ENCODE results near the gene SHTN1.

Gene SHTN1

GRCh38 chr10:117005026-117005526, at the start of gene SHTN1:
SHTN1 (minus strand) TSS chr10:117005187; CDS start chr10:117005079, 108 bp downstream.
- DNase-seq = peak; percentile 18

GRCh38 chr10:117053482-117053881, 48.5 kb upstream of the SHTN1 start:
- no peak for DNase-seq

- no peak for DNase-seq
Measured at GRCh38 chr10:117047947-117048346, 43.0 kb upstream of the SHTN1 start.

GRCh38 chr10:117016266-117016665, 11.3 kb upstream of the SHTN1 start:
- no peak for DNase-seq

GRCh38 chr10:117014835-117015234, 9.8 kb upstream of the SHTN1 start:
- no peak for DNase-seq

GRCh38 chr10:117007080-117007479, 2.1 kb upstream of the SHTN1 start:
- DNase-seq = no peak

- DNase-seq = no peak
Measured at GRCh38 chr10:117005527-117006055, 604 bp upstream of the SHTN1 start.

- peak; percentile 0 for DNase-seq
Measured at GRCh38 chr10:117004227-117005025, 561 bp downstream of the SHTN1 start.

GRCh38 chr10:117003336-117003735, 1.7 kb downstream of the SHTN1 start:
- no peak for DNase-seq

- DNase-seq = no peak
Measured at GRCh38 chr10:117002206-117002605, 2.8 kb downstream of the SHTN1 start.

GRCh38 chr10:117001144-117001543, 3.8 kb downstream of the SHTN1 start:
- DNase-seq = no peak

GRCh38 chr10:117000580-117000979, 4.4 kb downstream of the SHTN1 start:
- DNase-seq = no peak

GRCh38 chr10:116998172-116998571, 6.8 kb downstream of the SHTN1 start:
- DNase-seq = no peak

GRCh38 chr10:116997015-116997414, 8.0 kb downstream of the SHTN1 start:
- no peak for DNase-seq

GRCh38 chr10:116995648-116996047, 9.3 kb downstream of the SHTN1 start:
- no peak for DNase-seq

GRCh38 chr10:116994113-116994890, 10.7 kb downstream of the SHTN1 start:
- DNase-seq = no peak

GRCh38 chr10:116993610-116994009, 11.4 kb downstream of the SHTN1 start:
- no peak for DNase-seq

GRCh38 chr10:116992183-116992582, 12.8 kb downstream of the SHTN1 start:
- no peak for DNase-seq

GRCh38 chr10:116990276-116990800, 14.6 kb downstream of the SHTN1 start:
- DNase-seq = no peak

GRCh38 chr10:116989439-116989838, 15.5 kb downstream of the SHTN1 start:
- no peak for DNase-seq

GRCh38 chr10:116988311-116988710, 16.7 kb downstream of the SHTN1 start:
- no peak for DNase-seq

- no peak for DNase-seq
Measured at GRCh38 chr10:116985611-116986010, 19.4 kb downstream of the SHTN1 start.

GRCh38 chr10:116984202-116984990, 20.6 kb downstream of the SHTN1 start:
- no peak for DNase-seq

Measured in CD4-positive, alpha-beta T cell treated with Interleukin-10 for 1 hour (primary cell).